Activated naive CD4-positive, alpha-beta T cell treated with anti-CD3 and anti-CD28 coated beads for 36 hours (primary cell): ENCODE data around the gene UBAC1. TPM values are rescaled to one million over a fixed set of nuclear protein-coding genes. Genes with fewer than 3 reads are reported as not detected.

Experiments
- CTCF ChIA-PET: fragments of 350-600 bp; sonication (Branson Sonifier 250); formaldehyde crosslinking; loops from one replicate; lab custom pipeline; 2021; ENCODE audit warnings: antibody characterized with exemption; lab: Charles Lee
- DNase-seq: peaks from one replicate; pipeline ENCODE4 v3.0.0-alpha.2; 2020
- H3K27ac Mint-ChIP-seq: one replicate; pipeline ENCODE4 v1.8.0; 2021; ENCODE audit warnings: mild to moderate bottlenecking, mixed read lengths
- H3K27me3 Mint-ChIP-seq: one replicate; pipeline ENCODE4 v1.8.0; 2021; ENCODE audit warnings: low read depth, mixed read lengths
- H3K36me3 Mint-ChIP-seq: one replicate; pipeline ENCODE4 v1.8.0; 2021; ENCODE audit warnings: low read depth, mixed read lengths
- H3K4me1 Mint-ChIP-seq: one replicate; pipeline ENCODE4 v1.8.0; 2021; ENCODE audit warnings: low read depth, mixed read lengths
- H3K4me3 Mint-ChIP-seq: one replicate; pipeline ENCODE4 v1.8.0; 2021; ENCODE audit warnings: mild to moderate bottlenecking, moderate library complexity, mixed read lengths
- H3K9me3 Mint-ChIP-seq: one replicate; pipeline ENCODE4 v1.8.0; 2021; ENCODE audit warnings: mixed read lengths
- intact Hi-C: fragments of 100-400 bp; cut with micrococcal nuclease; formaldehyde crosslinking; loops from one replicate; pipeline ENCODE4 v1.15.1; 2023
- total RNA-seq, 2 experiments: library from RNA; stranded (reverse); gene quantifications; one replicate each; pipeline ENCODE4 v1.2.3, GENCODE V29; 2021

Gene UBAC1
- total RNA-seq, 2 experiments from 2014 or later, result 37.2 to 40.0 TPM

- Mint-ChIP-seq H3K4me3 (no peak overlapping the region), H3K27ac (peak overlapping the region; percentile 54), H3K4me1 (peaks cover 64% of the 10 kb centered on the region), H3K36me3 (peaks cover 4% of the 10 kb centered on the region), H3K27me3 (no peaks in the 10 kb centered on the region), H3K9me3 (no peaks in the 10 kb centered on the region)
- DNase-seq, result no peak
- intact Hi-C loops, result no loop called here
- CTCF ChIA-PET, result no interaction called here
Observed at GRCh38 chr9:135888126-135888765, 72.9 kb downstream of the UBAC1 start.

GRCh38 chr9:135887585-135888050 lies 73.6 kb downstream of the UBAC1 start:
- intact Hi-C loops, result loop anchor here (1.0 kb wide), 2 partner anchors 18 to 38 kb away; no protein-coding TSS in a partner anchor
- CTCF ChIA-PET, result no interaction called here
- DNase-seq, result peak; percentile 81
- Mint-ChIP-seq H3K9me3 (no peaks in the 10 kb centered on the region), H3K4me3 (peak overlapping the region; percentile 61), H3K27me3 (no peaks in the 10 kb centered on the region), H3K36me3 (peaks cover 4% of the 10 kb centered on the region), H3K27ac (peak overlapping the region; percentile 54), H3K4me1 (peaks cover 60% of the 10 kb centered on the region)

GRCh38 chr9:135887021-135887507 lies 74.1 kb downstream of the UBAC1 start:
- H3K4me1 Mint-ChIP-seq, result peaks cover 59% of the 10 kb centered on the region
- H3K27ac Mint-ChIP-seq, result peak overlapping the region; percentile 54
- no peaks in the 10 kb centered on the region for H3K27me3 Mint-ChIP-seq
- peak overlapping the region; percentile 61 for H3K4me3 Mint-ChIP-seq
- CTCF ChIA-PET, result no interaction called here
- intact Hi-C loops, result loop anchor here (1.0 kb wide), 2 partner anchors 18 to 38 kb away; no protein-coding TSS in a partner anchor
- peaks cover 4% of the 10 kb centered on the region for H3K36me3 Mint-ChIP-seq
- peak; percentile 15 for DNase-seq
- no peaks in the 10 kb centered on the region for H3K9me3 Mint-ChIP-seq

GRCh38 chr9:135886147-135886981 lies 74.8 kb downstream of the UBAC1 start:
- intact Hi-C loops, result no loop called here
- H3K4me1 Mint-ChIP-seq, result peaks cover 54% of the 10 kb centered on the region
- DNase-seq, result no peak
- H3K27ac Mint-ChIP-seq, result no peak overlapping the region
- peaks cover 2% of the 10 kb centered on the region for H3K36me3 Mint-ChIP-seq
- H3K27me3 Mint-ChIP-seq, result no peaks in the 10 kb centered on the region
- H3K4me3 Mint-ChIP-seq, result peak overlapping the region; percentile 13
- CTCF ChIA-PET, result no interaction called here
- no peaks in the 10 kb centered on the region for H3K9me3 Mint-ChIP-seq

GRCh38 chr9:135885100-135885853 lies 75.9 kb downstream of the UBAC1 start:
- peaks cover 2% of the 10 kb centered on the region for H3K36me3 Mint-ChIP-seq
- intact Hi-C loops, result no loop called here
- peaks cover 54% of the 10 kb centered on the region for H3K4me1 Mint-ChIP-seq
- H3K9me3 Mint-ChIP-seq, result no peaks in the 10 kb centered on the region
- H3K27me3 Mint-ChIP-seq, result no peaks in the 10 kb centered on the region
- H3K4me3 Mint-ChIP-seq, result no peak overlapping the region
- no peak for DNase-seq
- H3K27ac Mint-ChIP-seq, result peak overlapping the region; percentile 28
- CTCF ChIA-PET, result no interaction called here

GRCh38 chr9:135884328-135885035 lies 76.7 kb downstream of the UBAC1 start:
- H3K27ac Mint-ChIP-seq, result no peak overlapping the region
- H3K4me3 Mint-ChIP-seq, result no peak overlapping the region
- H3K9me3 Mint-ChIP-seq, result no peaks in the 10 kb centered on the region
- H3K27me3 Mint-ChIP-seq, result no peaks in the 10 kb centered on the region
- H3K36me3 Mint-ChIP-seq, result peaks cover 3% of the 10 kb centered on the region
- peaks cover 52% of the 10 kb centered on the region for H3K4me1 Mint-ChIP-seq
- intact Hi-C loops, result no loop called here
- CTCF ChIA-PET, result no interaction called here
- no peak for DNase-seq

GRCh38 chr9:135883410-135884089 lies 77.6 kb downstream of the UBAC1 start:
- no peak overlapping the region for H3K4me3 Mint-ChIP-seq
- intact Hi-C loops, result no loop called here
- H3K36me3 Mint-ChIP-seq, result peaks cover 4% of the 10 kb centered on the region
- DNase-seq, result no peak
- CTCF ChIA-PET, result no interaction called here
- peaks cover 47% of the 10 kb centered on the region for H3K4me1 Mint-ChIP-seq
- H3K27ac Mint-ChIP-seq, result no peak overlapping the region
- no peaks in the 10 kb centered on the region for H3K9me3 Mint-ChIP-seq
- H3K27me3 Mint-ChIP-seq, result no peaks in the 10 kb centered on the region

Other genes starting within 250 kb of the UBAC1 start
- gene CAMSAP1, start 53.8 kb downstream of the UBAC1 start, total RNA-seq, result 10 to 100 TPM; 32.6 to 35.2 TPM
- 1 to 10 TPM; 3.4 to 3.5 TPM for gene NACC2, start 133.9 kb upstream of the UBAC1 start, total RNA-seq
- 10 to 100 TPM; 20.7 to 22.2 TPM for gene TMEM250, start 157.5 kb upstream of the UBAC1 start, total RNA-seq
- gene LHX3, start 243.8 kb upstream of the UBAC1 start, total RNA-seq, result not detected